H1 (cell line): ENCODE measurements around the gene ZMAT5. TPM values are rescaled to one million over a fixed set of nuclear protein-coding genes. Genes with fewer than 3 reads are reported as not detected.

Experiments used
- ASH2L ChIP-seq: fragments of 200-600, 300-600 bp; sonication (generic); IDR thresholded peaks from one replicate; pipeline ENCODE4 v1.7.1; 2017; ENCODE audit warnings: low read length
- BRCA1 ChIP-seq: IDR thresholded peaks from 2 replicates; pipeline ENCODE4 v1.6.1; 2012; ENCODE audit warnings: low read depth, low read length, improper control_type of control experiment
- KDM5A ChIP-seq: fragments of 200-600 bp; IDR thresholded peaks from 2 replicates; pipeline ENCODE4 v1.7.1; 2012; ENCODE audit warnings: mild to moderate bottlenecking, low read length, inconsistent platforms, mixed read lengths
- MAFK ChIP-seq: IDR thresholded peaks from 2 replicates; pipeline ENCODE4 v1.6.1; 2012; ENCODE audit warnings: low read depth, mild to moderate bottlenecking, improper control_type of control experiment, low read length
- NRF1 ChIP-seq: IDR thresholded peaks from 2 replicates; pipeline ENCODE4 v1.6.1; 2011; ENCODE audit warnings: mild to moderate bottlenecking, low read depth, low read length, improper control_type of control experiment
- PHF8 ChIP-seq: fragments of 200-600 bp; sonication (generic); conservative IDR thresholded peaks from 2 replicates; pipeline ENCODE4 v1.7.1; 2012; ENCODE audit warnings: low read depth, mild to moderate bottlenecking, inconsistent platforms, low read length, moderate library complexity
- POLR2A ChIP-seq, 2 experiments: IDR thresholded peaks; 1 replicate in 1 of 2; 2 replicates in 1 of 2; pipeline ENCODE4 v1.6.1; 2011; ENCODE audit warnings: low read depth in 2 of 2, low read length in 2 of 2, mild to moderate bottlenecking in 2 of 2; ENCODE audit errors: control extremely low read depth in 1 of 2
- RNF2 ChIP-seq: fragments of 200-900, 300-1000 bp; sonication (generic); IDR thresholded peaks from 2 replicates; pipeline ENCODE4 v1.7.1; 2016; ENCODE audit warnings: borderline replicate concordance, low read depth, mild to moderate bottlenecking, antibody characterized with exemption, low read length; ENCODE audit not compliant: poor library complexity, severe bottlenecking; ENCODE audit errors: missing control alignments
- SIX5 ChIP-seq: IDR thresholded peaks from 2 replicates; pipeline ENCODE4 v1.6.1; 2011; ENCODE audit warnings: mild to moderate bottlenecking, low read depth, low read length
- TEAD4 ChIP-seq: IDR thresholded peaks from 2 replicates; pipeline ENCODE4 v1.6.1; 2012; ENCODE audit warnings: low read depth, low read length, inconsistent platforms, mixed read lengths
- polyA plus RNA-seq, 7 experiments: library from polyadenylated mRNA; depleted of rRNA in 3 of 7; stranded (reverse) in 5 of 7; unstranded in 2 of 7; fragments of >200 nt in 5 of 7; fragments of 200-250 nt in 2 of 7; gene quantifications; 1 replicate in 5 of 7; 2 replicates in 1 of 7; 4 replicates in 1 of 7; pipeline versions ENCODE4 v1.2.1 to v1.2.3, GENCODE V29; 2011 to 2013; ENCODE audit warnings: missing spikeins in 2 of 7, mixed read lengths in 2 of 7
- total RNA-seq: library from RNA; stranded (reverse); fragmentation: NEBNext Ultra II Directional; extraction: Animal tissue kit (Norgen Biotek cat#: 25700); gene quantifications from 2 replicates; pipeline ENCODE4 v1.2.1, GENCODE V29; 2021
- TF ChIP-seq, protein P1 (sequence below): fragments of 300-600 bp; sonication (generic); IDR thresholded peaks from 2 replicates; pipeline ENCODE4 v1.7.1; 2012; ENCODE audit warnings: low read length, moderate library complexity, mild to moderate bottlenecking, inconsistent platforms; ENCODE audit not compliant: insufficient replicate concordance

Gene ZMAT5
- total and polyA plus RNA-seq, 2 of the 8 experiments (the other 6 are each of a cell fraction or from before 2014, with no cell fraction given) = 14.0 to 38.3 TPM

DNA sequence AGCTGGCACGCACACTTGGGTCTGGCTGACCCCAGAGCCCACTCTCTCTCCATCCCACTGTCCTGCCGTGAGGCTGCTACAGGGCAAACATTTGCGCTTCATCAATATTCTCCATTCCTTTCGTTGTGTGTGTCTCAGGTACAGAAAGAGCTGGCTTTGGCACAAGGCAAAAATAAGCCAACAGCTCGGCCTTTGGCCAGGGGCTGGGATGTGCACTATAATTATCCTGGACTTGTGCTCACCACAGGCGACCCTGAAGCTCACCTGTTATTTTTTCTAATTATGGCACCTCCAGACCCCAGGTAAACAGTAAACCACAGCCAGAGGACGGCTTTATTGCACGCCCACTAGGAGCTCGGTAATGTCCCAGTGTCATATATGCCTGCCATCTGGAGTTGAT is 10.9 kb downstream of the ZMAT5 start (continued):
- TF ChIP-seq, protein P1, sequence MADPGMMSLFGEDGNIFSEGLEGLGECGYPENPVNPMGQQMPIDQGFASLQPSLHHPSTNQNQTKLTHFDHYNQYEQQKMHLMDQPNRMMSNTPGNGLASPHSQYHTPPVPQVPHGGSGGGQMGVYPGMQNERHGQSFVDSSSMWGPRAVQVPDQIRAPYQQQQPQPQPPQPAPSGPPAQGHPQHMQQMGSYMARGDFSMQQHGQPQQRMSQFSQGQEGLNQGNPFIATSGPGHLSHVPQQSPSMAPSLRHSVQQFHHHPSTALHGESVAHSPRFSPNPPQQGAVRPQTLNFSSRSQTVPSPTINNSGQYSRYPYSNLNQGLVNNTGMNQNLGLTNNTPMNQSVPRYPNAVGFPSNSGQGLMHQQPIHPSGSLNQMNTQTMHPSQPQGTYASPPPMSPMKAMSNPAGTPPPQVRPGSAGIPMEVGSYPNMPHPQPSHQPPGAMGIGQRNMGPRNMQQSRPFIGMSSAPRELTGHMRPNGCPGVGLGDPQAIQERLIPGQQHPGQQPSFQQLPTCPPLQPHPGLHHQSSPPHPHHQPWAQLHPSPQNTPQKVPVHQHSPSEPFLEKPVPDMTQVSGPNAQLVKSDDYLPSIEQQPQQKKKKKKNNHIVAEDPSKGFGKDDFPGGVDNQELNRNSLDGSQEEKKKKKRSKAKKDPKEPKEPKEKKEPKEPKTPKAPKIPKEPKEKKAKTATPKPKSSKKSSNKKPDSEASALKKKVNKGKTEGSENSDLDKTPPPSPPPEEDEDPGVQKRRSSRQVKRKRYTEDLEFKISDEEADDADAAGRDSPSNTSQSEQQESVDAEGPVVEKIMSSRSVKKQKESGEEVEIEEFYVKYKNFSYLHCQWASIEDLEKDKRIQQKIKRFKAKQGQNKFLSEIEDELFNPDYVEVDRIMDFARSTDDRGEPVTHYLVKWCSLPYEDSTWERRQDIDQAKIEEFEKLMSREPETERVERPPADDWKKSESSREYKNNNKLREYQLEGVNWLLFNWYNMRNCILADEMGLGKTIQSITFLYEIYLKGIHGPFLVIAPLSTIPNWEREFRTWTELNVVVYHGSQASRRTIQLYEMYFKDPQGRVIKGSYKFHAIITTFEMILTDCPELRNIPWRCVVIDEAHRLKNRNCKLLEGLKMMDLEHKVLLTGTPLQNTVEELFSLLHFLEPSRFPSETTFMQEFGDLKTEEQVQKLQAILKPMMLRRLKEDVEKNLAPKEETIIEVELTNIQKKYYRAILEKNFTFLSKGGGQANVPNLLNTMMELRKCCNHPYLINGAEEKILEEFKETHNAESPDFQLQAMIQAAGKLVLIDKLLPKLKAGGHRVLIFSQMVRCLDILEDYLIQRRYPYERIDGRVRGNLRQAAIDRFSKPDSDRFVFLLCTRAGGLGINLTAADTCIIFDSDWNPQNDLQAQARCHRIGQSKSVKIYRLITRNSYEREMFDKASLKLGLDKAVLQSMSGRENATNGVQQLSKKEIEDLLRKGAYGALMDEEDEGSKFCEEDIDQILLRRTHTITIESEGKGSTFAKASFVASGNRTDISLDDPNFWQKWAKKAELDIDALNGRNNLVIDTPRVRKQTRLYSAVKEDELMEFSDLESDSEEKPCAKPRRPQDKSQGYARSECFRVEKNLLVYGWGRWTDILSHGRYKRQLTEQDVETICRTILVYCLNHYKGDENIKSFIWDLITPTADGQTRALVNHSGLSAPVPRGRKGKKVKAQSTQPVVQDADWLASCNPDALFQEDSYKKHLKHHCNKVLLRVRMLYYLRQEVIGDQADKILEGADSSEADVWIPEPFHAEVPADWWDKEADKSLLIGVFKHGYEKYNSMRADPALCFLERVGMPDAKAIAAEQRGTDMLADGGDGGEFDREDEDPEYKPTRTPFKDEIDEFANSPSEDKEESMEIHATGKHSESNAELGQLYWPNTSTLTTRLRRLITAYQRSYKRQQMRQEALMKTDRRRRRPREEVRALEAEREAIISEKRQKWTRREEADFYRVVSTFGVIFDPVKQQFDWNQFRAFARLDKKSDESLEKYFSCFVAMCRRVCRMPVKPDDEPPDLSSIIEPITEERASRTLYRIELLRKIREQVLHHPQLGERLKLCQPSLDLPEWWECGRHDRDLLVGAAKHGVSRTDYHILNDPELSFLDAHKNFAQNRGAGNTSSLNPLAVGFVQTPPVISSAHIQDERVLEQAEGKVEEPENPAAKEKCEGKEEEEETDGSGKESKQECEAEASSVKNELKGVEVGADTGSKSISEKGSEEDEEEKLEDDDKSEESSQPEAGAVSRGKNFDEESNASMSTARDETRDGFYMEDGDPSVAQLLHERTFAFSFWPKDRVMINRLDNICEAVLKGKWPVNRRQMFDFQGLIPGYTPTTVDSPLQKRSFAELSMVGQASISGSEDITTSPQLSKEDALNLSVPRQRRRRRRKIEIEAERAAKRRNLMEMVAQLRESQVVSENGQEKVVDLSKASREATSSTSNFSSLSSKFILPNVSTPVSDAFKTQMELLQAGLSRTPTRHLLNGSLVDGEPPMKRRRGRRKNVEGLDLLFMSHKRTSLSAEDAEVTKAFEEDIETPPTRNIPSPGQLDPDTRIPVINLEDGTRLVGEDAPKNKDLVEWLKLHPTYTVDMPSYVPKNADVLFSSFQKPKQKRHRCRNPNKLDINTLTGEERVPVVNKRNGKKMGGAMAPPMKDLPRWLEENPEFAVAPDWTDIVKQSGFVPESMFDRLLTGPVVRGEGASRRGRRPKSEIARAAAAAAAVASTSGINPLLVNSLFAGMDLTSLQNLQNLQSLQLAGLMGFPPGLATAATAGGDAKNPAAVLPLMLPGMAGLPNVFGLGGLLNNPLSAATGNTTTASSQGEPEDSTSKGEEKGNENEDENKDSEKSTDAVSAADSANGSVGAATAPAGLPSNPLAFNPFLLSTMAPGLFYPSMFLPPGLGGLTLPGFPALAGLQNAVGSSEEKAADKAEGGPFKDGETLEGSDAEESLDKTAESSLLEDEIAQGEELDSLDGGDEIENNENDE = no peak
- TF ChIP-seq MAFK = no peak
- TF ChIP-seq TEAD4 = no peak
- no peak for TF ChIP-seq ASH2L
- TF ChIP-seq KDM5A = no peak
- TF ChIP-seq POLR2A (IDR thresholded peaks at IDR 0.05; ENCODE audit: control extremely low read depth in 1 of 2, low read depth in 2 of 2, low read length in 2 of 2) = no peak
- no peak for TF ChIP-seq PHF8
- TF ChIP-seq RNF2 = no peak
- TF ChIP-seq SIX5 = no peak
- TF ChIP-seq BRCA1 = no peak
- TF ChIP-seq NRF1 = no peak
- TF ChIP-seq, all 59 proteins: peak for 0
